ENCODE measurements around the gene SNPH. TPM values are rescaled to one million over a fixed set of nuclear protein-coding genes. Genes with fewer than 3 reads are reported as not detected.

Gene SNPH
- total RNA-seq, 1 experiment from 2014 or later = 0.43 TPM

DNA sequence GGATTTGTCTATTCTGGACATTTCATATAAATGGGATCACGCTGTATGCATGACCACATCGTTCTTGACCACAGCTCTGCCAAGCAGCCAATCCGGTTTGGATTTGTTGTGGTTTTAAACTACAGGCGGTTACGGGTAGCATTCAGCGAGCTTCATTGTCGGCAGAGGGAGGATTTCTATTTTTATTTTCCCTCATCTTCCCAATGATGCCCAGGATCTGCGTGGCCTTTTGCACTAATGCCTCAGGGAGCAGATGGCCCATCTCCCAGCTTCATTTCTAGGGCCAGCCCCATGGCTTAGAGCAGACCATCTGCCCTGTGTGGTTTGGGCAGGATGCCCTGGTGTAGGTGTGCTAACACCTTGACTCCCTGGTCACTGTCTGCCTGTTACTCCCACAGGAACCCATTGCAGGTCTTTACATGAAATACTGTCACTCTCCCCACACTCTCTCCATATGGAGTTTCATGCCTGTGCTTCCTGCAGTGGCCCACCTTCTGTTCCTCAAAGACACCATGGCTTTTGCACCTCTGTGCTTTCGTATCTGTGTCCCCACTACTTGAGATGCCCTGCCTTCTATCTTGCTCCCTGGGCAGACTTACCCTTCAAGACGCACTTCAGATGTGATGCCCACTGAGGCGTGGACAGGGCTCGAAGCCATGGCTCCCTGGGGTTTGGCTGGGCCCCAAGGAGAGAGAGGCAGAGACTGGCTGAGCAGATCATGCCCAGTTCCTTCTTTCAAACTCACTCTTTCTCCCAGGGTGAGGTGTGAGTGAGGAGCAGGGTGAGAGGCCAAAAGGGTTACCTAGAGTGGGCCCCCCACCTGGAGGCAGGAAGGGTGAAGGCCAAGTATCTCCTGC, 36.8 kb downstream of the SNPH start:
- DNase-seq (ENCODE audit: low spot score) = no peak
- Histone ChIP-seq H3K9me3 (ENCODE audit: low read depth, low read length, poor library complexity, severe bottlenecking) (no peaks in the 10 kb centered on the region), H3K27ac (ENCODE audit: low read depth, low read length, poor library complexity, severe bottlenecking) (no peak overlapping the region), H3K36me3 (ENCODE audit: insufficient read depth, low read length, poor library complexity, severe bottlenecking) (no peaks in the 10 kb centered on the region), H3K4me3 (ENCODE audit: low read depth, low read length, poor library complexity, severe bottlenecking) (no peak overlapping the region), H3K4me1 (ENCODE audit: insufficient read depth, low read length, poor library complexity, severe bottlenecking) (no peaks in the 10 kb centered on the region), H3K27me3 (replicated peaks; ENCODE audit: insufficient read depth, low read depth, low read length, poor library complexity) (no peaks in the 10 kb centered on the region)
- TF ChIP-seq EZH2 (IDR thresholded peaks at IDR 0.05; ENCODE audit: borderline replicate concordance, low read depth, low read length, poor library complexity, severe bottlenecking) = no peak
- TF ChIP-seq, protein P1, sequence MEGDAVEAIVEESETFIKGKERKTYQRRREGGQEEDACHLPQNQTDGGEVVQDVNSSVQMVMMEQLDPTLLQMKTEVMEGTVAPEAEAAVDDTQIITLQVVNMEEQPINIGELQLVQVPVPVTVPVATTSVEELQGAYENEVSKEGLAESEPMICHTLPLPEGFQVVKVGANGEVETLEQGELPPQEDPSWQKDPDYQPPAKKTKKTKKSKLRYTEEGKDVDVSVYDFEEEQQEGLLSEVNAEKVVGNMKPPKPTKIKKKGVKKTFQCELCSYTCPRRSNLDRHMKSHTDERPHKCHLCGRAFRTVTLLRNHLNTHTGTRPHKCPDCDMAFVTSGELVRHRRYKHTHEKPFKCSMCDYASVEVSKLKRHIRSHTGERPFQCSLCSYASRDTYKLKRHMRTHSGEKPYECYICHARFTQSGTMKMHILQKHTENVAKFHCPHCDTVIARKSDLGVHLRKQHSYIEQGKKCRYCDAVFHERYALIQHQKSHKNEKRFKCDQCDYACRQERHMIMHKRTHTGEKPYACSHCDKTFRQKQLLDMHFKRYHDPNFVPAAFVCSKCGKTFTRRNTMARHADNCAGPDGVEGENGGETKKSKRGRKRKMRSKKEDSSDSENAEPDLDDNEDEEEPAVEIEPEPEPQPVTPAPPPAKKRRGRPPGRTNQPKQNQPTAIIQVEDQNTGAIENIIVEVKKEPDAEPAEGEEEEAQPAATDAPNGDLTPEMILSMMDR (conservative IDR thresholded peaks at IDR 0.05; ENCODE audit: low read depth, low read length) = no peak
- intact Hi-C loops (cut with micrococcal nuclease; ENCODE audit: unreplicated experiment) = no loop called here
- no TSS peak for BruUV-seq (replicated peaks)
- CTCF ChIA-PET = no interaction called here
- POLR2A ChIA-PET (ENCODE audit: low non-redundant PET) = no interaction called here

DNA sequence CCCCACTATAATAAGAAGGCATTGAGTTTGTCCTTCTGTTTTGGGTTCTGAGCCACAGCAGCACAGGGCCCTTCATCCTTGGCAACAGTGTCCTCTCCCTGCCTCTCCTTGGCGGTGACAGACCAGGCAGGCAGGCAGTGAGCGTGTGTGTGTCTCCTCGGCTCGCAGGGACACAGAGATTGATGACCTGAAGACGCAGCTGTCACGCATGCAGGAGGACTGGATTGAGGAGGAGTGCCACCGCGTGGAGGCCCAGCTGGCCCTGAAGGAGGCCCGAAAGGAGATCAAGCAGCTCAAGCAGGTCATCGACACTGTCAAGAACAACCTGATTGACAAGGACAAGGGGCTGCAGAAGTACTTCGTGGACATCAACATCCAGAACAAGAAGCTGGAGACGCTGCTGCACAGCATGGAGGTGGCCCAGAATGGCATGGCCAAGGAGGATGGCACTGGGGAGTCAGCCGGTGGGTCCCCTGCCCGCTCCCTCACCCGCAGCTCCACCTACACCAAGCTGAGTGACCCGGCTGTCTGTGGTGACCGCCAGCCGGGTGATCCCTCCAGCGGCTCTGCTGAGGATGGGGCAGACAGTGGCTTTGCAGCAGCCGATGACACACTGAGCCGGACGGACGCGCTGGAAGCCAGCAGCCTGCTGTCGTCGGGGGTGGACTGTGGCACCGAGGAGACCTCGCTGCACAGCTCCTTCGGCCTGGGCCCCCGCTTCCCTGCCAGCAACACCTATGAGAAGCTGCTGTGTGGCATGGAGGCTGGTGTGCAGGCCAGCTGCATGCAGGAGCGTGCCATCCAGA, 38.8 kb downstream of the SNPH start:
- Histone ChIP-seq H3K36me3 (ENCODE audit: insufficient read depth, low read length, poor library complexity, severe bottlenecking) (no peaks in the 10 kb centered on the region), H3K4me3 (ENCODE audit: low read depth, low read length, poor library complexity, severe bottlenecking) (no peak overlapping the region), H3K27ac (ENCODE audit: low read depth, low read length, poor library complexity, severe bottlenecking) (no peak overlapping the region), H3K9me3 (ENCODE audit: low read depth, low read length, poor library complexity, severe bottlenecking) (no peaks in the 10 kb centered on the region), H3K27me3 (replicated peaks; ENCODE audit: insufficient read depth, low read depth, low read length, poor library complexity) (no peaks in the 10 kb centered on the region), H3K4me1 (ENCODE audit: insufficient read depth, low read length, poor library complexity, severe bottlenecking) (no peaks in the 10 kb centered on the region)
- intact Hi-C loops (cut with micrococcal nuclease; ENCODE audit: unreplicated experiment) = no loop called here
- no peak for DNase-seq (ENCODE audit: low spot score)
- POLR2A ChIA-PET (ENCODE audit: low non-redundant PET) = no interaction called here
- BruUV-seq (replicated peaks) = no TSS peak
- TF ChIP-seq, protein P1 (conservative IDR thresholded peaks at IDR 0.05; ENCODE audit: low read depth, low read length) = no peak
- no peak for TF ChIP-seq EZH2 (IDR thresholded peaks at IDR 0.05; ENCODE audit: borderline replicate concordance, low read depth, low read length, poor library complexity, severe bottlenecking)
- CTCF ChIA-PET = no interaction called here

DNA sequence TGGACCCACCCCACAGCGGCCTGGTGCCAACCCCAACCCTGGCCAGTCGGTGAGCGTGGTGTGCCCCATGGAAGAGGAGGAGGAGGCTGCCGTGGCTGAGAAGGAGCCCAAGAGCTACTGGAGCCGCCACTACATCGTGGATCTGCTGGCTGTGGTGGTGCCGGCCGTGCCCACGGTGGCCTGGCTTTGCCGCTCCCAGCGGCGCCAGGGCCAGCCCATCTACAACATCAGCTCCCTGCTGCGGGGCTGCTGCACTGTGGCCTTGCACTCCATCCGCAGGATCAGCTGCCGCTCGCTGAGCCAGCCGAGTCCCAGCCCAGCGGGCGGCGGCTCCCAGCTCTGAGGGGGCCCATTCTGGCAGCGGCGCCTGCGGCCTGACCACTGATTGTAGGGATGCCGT, 39.6 kb downstream of the SNPH start:
- TF ChIP-seq, protein P1 (conservative IDR thresholded peaks at IDR 0.05; ENCODE audit: low read depth, low read length) = no peak
- TF ChIP-seq EZH2 (IDR thresholded peaks at IDR 0.05; ENCODE audit: borderline replicate concordance, low read depth, low read length, poor library complexity, severe bottlenecking) = no peak
- intact Hi-C loops (cut with micrococcal nuclease; ENCODE audit: unreplicated experiment) = no loop called here
- no peaks in the 10 kb centered on the region for H3K9me3 ChIP-seq (ENCODE audit: low read depth, low read length, poor library complexity, severe bottlenecking)
- H3K36me3 ChIP-seq (ENCODE audit: insufficient read depth, low read length, poor library complexity, severe bottlenecking) = no peaks in the 10 kb centered on the region
- CTCF ChIA-PET = no interaction called here
- H3K27ac ChIP-seq (ENCODE audit: low read depth, low read length, poor library complexity, severe bottlenecking) = no peak overlapping the region
- H3K27me3 ChIP-seq (replicated peaks; ENCODE audit: insufficient read depth, low read depth, low read length, poor library complexity) = no peaks in the 10 kb centered on the region
- DNase-seq (ENCODE audit: low spot score) = no peak
- no TSS peak for BruUV-seq (replicated peaks)
- no peak overlapping the region for H3K4me3 ChIP-seq (ENCODE audit: low read depth, low read length, poor library complexity, severe bottlenecking)
- POLR2A ChIA-PET (ENCODE audit: low non-redundant PET) = no interaction called here
- H3K4me1 ChIP-seq (ENCODE audit: insufficient read depth, low read length, poor library complexity, severe bottlenecking) = no peaks in the 10 kb centered on the region

All from A673 (cell line).